Panc1 (cell line): ENCODE results near the gene BOC. TPM values are rescaled to one million over a fixed set of nuclear protein-coding genes. Genes with fewer than 3 reads are reported as not detected.

Experiments used
- ATAC-seq: fragments of 200-7000 bp; cut with Tn5 transposase; 2 replicates; pipeline ENCODE4 v1.9.1; 2020; ENCODE audit warnings: mild to moderate bottlenecking, moderate library complexity
- BruUV-seq: library from RNA; stranded (reverse); fragments of 400-500 nt; replicated peaks from 2 replicates; lab custom pipeline; 2021; lab: Mats Ljungman, UMichigan
- CTCF ChIA-PET: fragments of 300-600 bp; sonication (Branson Sonifier 250); formaldehyde crosslinking; loops from one replicate; lab custom pipeline; 2022; ENCODE audit warnings: antibody characterized with exemption; lab: Charles Lee
- POLR2A ChIA-PET: fragments of 300-600 bp; sonication (Branson Sonifier 250); formaldehyde crosslinking; loops from one replicate; lab custom pipeline; 2022; ENCODE audit warnings: antibody characterized with exemption; lab: Charles Lee
- DNase-seq: peaks from one replicate; pipeline ENCODE4 v3.0.0-alpha.2; 2010; ENCODE audit warnings: low read depth, low spot score
- H3K27ac ChIP-seq: 2 replicates; pipeline ENCODE4 v1.5.1; 2011; ENCODE audit warnings: mild to moderate bottlenecking, low read length, inconsistent platforms
- H3K27me3 ChIP-seq: fragments of 200-500 bp; sonication (Bioruptor generic); 2 replicates; pipeline ENCODE4 v1.6.0; 2014; ENCODE audit warnings: low read length, inconsistent platforms; ENCODE audit not compliant: control insufficient read depth, insufficient read depth
- H3K36me3 ChIP-seq: fragments of 200-500 bp; sonication (Bioruptor generic); 2 replicates; pipeline ENCODE4 v1.5.1; 2014; ENCODE audit warnings: inconsistent platforms, mild to moderate bottlenecking, low read length, moderate library complexity; ENCODE audit not compliant: control insufficient read depth, insufficient read depth
- H3K4me1 ChIP-seq: 2 replicates; pipeline ENCODE4 v1.5.1; 2011; ENCODE audit warnings: inconsistent platforms, mild to moderate bottlenecking, low read length, moderate library complexity; ENCODE audit not compliant: control insufficient read depth, insufficient read depth
- H3K4me3 ChIP-seq, 2 experiments: 2 replicates each; pipeline ENCODE4 v1.5.1; 2011 to 2012; ENCODE audit warnings: low read depth in 2 of 2, low read length in 2 of 2, mild to moderate bottlenecking in 2 of 2, inconsistent platforms in 1 of 2, moderate library complexity in 1 of 2
- H3K9me3 ChIP-seq: fragments of 200-500 bp; sonication (Bioruptor generic); 2 replicates; pipeline ENCODE4 v1.5.1; 2014; ENCODE audit warnings: low read depth, mild to moderate bottlenecking, inconsistent platforms, low read length, moderate library complexity; ENCODE audit not compliant: control insufficient read depth, insufficient read depth
- POLR2AphosphoS5 ChIP-seq: IDR thresholded peaks from 2 replicates; pipeline ENCODE4 v1.6.1; 2012; ENCODE audit warnings: mild to moderate bottlenecking, low read depth, low read length, moderate library complexity
- SIN3A ChIP-seq: IDR thresholded peaks from 2 replicates; pipeline ENCODE4 v1.6.1; 2012; ENCODE audit warnings: low read depth, mild to moderate bottlenecking, low read length, moderate library complexity, borderline replicate concordance; ENCODE audit not compliant: insufficient read depth
- TCF7L2 ChIP-seq: IDR thresholded peaks from 2 replicates; pipeline ENCODE4 v1.6.1; 2011; ENCODE audit warnings: mild to moderate bottlenecking, low read depth, low read length, inconsistent platforms
- in situ Hi-C: cut with HindIII; loops from 2 replicates; pipeline ENCODE4 v1.10.0; 2016; ENCODE audit warnings: low sequenced_read_pairs, low pct_unique_long_range_greater_than_20kb
- intact Hi-C: fragments of 100-400 bp; cut with micrococcal nuclease; formaldehyde crosslinking; loops from one replicate; pipeline ENCODE4 v1.10.0; 2022; ENCODE audit not compliant: unreplicated experiment
- total RNA-seq: library from RNA; stranded (reverse); gene quantifications from one replicate; pipeline ENCODE4 v1.2.1, GENCODE V29; 2021; ENCODE audit not compliant: unreplicated experiment
- TF ChIP-seq, protein P1 (sequence below): fragments of 450-650 bp; IDR thresholded peaks from 2 replicates; pipeline ENCODE4 v1.5.1; 2017; ENCODE audit warnings: mild to moderate bottlenecking
- TF ChIP-seq, protein P2 (sequence below), 2 experiments: IDR thresholded peaks; 2 replicates each; pipeline ENCODE4 v1.6.1; 2011 to 2012; ENCODE audit warnings: low read depth in 2 of 2, control low read depth in 1 of 2, low read length in 1 of 2, mild to moderate bottlenecking in 1 of 2, moderate library complexity in 1 of 2; ENCODE audit not compliant: insufficient read depth in 1 of 2

BOC gene
- total RNA-seq, 1 experiment from 2014 or later, result 0.33 TPM

DNA sequence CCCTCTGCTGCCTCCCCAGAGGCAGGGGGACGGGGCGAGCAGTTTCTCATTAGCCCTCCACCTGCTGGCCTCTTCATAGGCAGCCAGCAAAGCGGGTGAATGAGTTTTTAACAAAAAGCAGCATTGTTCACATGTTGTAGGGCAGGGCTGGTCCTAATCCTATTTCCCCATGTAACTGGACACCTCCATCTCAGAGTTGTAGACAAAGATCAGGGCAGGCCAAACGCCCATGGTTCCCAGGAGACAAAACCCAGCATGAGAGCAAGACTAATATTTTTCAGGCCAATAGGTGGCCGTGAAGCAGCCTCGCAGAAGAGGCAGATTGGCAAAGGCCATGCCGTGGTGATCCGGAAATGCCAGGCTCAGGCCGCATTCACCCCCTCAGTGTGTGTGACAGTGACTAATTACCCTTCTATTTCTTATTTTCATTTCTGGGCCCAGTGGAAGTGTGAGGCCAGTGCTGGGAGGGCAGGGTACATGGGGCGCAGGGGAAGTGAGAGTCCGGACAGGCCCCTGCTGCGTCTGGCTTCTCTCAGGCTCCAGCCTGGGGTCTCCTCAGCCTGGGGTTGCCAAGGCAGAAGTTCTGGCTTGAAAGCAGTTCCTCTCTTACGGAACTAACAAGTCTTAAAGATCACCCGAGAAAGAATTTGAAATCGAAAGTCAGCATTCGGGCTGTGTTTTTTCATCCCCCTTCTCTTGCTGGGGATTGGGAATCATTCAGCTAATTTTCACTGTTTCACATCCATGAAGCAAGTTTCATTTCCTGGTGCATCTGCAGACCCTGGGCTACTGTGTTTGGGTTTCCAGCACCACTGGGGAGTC is 64.8 kb downstream of the BOC start:
- no peak for TF ChIP-seq SIN3A
- TF ChIP-seq TCF7L2, result no peak
- no peak for TF ChIP-seq POLR2AphosphoS5
- TF ChIP-seq, protein P1, sequence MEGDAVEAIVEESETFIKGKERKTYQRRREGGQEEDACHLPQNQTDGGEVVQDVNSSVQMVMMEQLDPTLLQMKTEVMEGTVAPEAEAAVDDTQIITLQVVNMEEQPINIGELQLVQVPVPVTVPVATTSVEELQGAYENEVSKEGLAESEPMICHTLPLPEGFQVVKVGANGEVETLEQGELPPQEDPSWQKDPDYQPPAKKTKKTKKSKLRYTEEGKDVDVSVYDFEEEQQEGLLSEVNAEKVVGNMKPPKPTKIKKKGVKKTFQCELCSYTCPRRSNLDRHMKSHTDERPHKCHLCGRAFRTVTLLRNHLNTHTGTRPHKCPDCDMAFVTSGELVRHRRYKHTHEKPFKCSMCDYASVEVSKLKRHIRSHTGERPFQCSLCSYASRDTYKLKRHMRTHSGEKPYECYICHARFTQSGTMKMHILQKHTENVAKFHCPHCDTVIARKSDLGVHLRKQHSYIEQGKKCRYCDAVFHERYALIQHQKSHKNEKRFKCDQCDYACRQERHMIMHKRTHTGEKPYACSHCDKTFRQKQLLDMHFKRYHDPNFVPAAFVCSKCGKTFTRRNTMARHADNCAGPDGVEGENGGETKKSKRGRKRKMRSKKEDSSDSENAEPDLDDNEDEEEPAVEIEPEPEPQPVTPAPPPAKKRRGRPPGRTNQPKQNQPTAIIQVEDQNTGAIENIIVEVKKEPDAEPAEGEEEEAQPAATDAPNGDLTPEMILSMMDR, result no peak
- TF ChIP-seq, protein P2, sequence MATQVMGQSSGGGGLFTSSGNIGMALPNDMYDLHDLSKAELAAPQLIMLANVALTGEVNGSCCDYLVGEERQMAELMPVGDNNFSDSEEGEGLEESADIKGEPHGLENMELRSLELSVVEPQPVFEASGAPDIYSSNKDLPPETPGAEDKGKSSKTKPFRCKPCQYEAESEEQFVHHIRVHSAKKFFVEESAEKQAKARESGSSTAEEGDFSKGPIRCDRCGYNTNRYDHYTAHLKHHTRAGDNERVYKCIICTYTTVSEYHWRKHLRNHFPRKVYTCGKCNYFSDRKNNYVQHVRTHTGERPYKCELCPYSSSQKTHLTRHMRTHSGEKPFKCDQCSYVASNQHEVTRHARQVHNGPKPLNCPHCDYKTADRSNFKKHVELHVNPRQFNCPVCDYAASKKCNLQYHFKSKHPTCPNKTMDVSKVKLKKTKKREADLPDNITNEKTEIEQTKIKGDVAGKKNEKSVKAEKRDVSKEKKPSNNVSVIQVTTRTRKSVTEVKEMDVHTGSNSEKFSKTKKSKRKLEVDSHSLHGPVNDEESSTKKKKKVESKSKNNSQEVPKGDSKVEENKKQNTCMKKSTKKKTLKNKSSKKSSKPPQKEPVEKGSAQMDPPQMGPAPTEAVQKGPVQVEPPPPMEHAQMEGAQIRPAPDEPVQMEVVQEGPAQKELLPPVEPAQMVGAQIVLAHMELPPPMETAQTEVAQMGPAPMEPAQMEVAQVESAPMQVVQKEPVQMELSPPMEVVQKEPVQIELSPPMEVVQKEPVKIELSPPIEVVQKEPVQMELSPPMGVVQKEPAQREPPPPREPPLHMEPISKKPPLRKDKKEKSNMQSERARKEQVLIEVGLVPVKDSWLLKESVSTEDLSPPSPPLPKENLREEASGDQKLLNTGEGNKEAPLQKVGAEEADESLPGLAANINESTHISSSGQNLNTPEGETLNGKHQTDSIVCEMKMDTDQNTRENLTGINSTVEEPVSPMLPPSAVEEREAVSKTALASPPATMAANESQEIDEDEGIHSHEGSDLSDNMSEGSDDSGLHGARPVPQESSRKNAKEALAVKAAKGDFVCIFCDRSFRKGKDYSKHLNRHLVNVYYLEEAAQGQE (IDR thresholded peaks at IDR 0.05; ENCODE audit: insufficient read depth in 1 of 2, low read depth in 2 of 2, low read length in 1 of 2), result no peak
- H3K4me1 ChIP-seq, result no peaks in the 10 kb centered on the region
- peak overlapping the region in 1 of 2 experiments; percentile 25; a peak in 2 of 4 replicates for H3K4me3 ChIP-seq
- intact Hi-C loops (no loop called here), in situ Hi-C loops (no loop called here)
- H3K27me3 ChIP-seq, result peaks cover 2% of the 10 kb centered on the region; the same call in 1 of the 2 replicates
- no peaks in the 10 kb centered on the region for H3K9me3 ChIP-seq
- ATAC-seq, result peak; percentile 40; the same call in 1 of the 2 replicates
- POLR2A ChIA-PET, result interaction anchor here (0.6 kb wide), 1 partner anchor 279 kb away, joined by 10 read pairs; no protein-coding TSS in a partner anchor
- CTCF ChIA-PET, result no interaction called here
- BruUV-seq, result no TSS peak
- no peaks in the 10 kb centered on the region for H3K36me3 ChIP-seq
- DNase-seq, result no peak
- no peak overlapping the region for H3K27ac ChIP-seq

DNA sequence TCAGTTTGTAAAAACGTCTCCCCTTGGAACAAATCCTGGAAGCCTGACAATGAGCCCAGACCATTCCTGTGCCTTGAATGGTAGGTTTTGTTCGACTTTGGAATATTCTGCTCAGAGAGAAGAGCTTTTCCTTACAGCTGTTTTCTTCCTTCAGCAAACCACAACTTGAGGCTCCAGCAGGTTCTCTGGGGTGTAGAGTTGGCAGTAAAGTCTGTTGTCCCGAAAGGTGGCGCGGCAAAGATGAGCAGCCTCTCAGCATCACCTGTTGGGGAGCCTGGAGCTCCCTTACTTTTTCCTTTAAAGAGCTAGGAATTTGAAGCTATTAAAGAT is 65.4 kb downstream of the BOC start:
- ATAC-seq (no peak), DNase-seq (no peak)
- H3K27ac ChIP-seq, result no peak overlapping the region
- H3K9me3 ChIP-seq, result no peaks in the 10 kb centered on the region
- no peaks in the 10 kb centered on the region for H3K36me3 ChIP-seq
- intact Hi-C loops (no loop called here), in situ Hi-C loops (no loop called here)
- H3K4me3 ChIP-seq, result peak overlapping the region in 1 of 2 experiments; percentile 25; a peak in 2 of 4 replicates
- TF ChIP-seq SIN3A (no peak), POLR2AphosphoS5 (no peak), TCF7L2 (no peak)
- TF ChIP-seq, protein P1, result no peak
- TF ChIP-seq, protein P2 (IDR thresholded peaks at IDR 0.05; ENCODE audit: insufficient read depth in 1 of 2, low read depth in 2 of 2, low read length in 1 of 2), result no peak
- ChIA-PET CTCF (no interaction called here), POLR2A (interaction anchor here (0.6 kb wide), 1 partner anchor 278 kb away, joined by 10 read pairs; no protein-coding TSS in a partner anchor)
- no peaks in the 10 kb centered on the region for H3K4me1 ChIP-seq
- H3K27me3 ChIP-seq, result peaks cover 2% of the 10 kb centered on the region; the same call in 1 of the 2 replicates
- no TSS peak for BruUV-seq
